H9 (cell line): ENCODE data around the gene DPF3. TPM values are rescaled to one million over a fixed set of nuclear protein-coding genes. Genes with fewer than 3 reads are reported as not detected.

Experiments
- DNase-seq: peaks from one replicate; pipeline ENCODE4 v3.0.0-alpha.2; 2017
- H2AFZ ChIP-seq: one replicate; pipeline ENCODE4 v1.6.1; 2013; ENCODE audit warnings: mild to moderate bottlenecking, low read length, control low read depth, moderate library complexity
- H2AK5ac ChIP-seq: 2 replicates; pipeline ENCODE4 v1.6.1; 2013; ENCODE audit warnings: low read length, control low read depth, mixed read lengths; ENCODE audit not compliant: insufficient read length
- H2BK120ac ChIP-seq: one replicate; pipeline ENCODE4 v1.6.1; 2013; ENCODE audit warnings: low read depth, mild to moderate bottlenecking, low read length, control low read depth, inconsistent platforms; ENCODE audit not compliant: poor library complexity, severe bottlenecking
- H2BK12ac ChIP-seq: 2 replicates; pipeline ENCODE4 v1.6.1; 2013; ENCODE audit warnings: low read length, control low read depth, mixed read lengths, low read depth; ENCODE audit not compliant: insufficient read length
- H2BK15ac ChIP-seq: 2 replicates; pipeline ENCODE4 v1.6.1; 2013; ENCODE audit warnings: low read depth, low read length, control low read depth
- H2BK20ac ChIP-seq: one replicate; pipeline ENCODE4 v1.6.1; 2013; ENCODE audit warnings: low read depth, mild to moderate bottlenecking, low read length, control low read depth, inconsistent platforms; ENCODE audit not compliant: poor library complexity, severe bottlenecking
- H2BK5ac ChIP-seq: 2 replicates; pipeline ENCODE4 v1.6.1; 2013; ENCODE audit warnings: low read length, control low read depth, mixed read lengths; ENCODE audit not compliant: insufficient read length
- H3K14ac ChIP-seq: 2 replicates; pipeline ENCODE4 v1.6.1; 2013; ENCODE audit warnings: low read length, control low read depth; ENCODE audit not compliant: insufficient read depth
- H3K18ac ChIP-seq: 2 replicates; pipeline ENCODE4 v1.6.1; 2013; ENCODE audit warnings: low read depth, mild to moderate bottlenecking, mixed read lengths, low read length, control low read depth; ENCODE audit not compliant: insufficient read length
- H3K23ac ChIP-seq: 2 replicates; pipeline ENCODE4 v1.6.1; 2013; ENCODE audit warnings: low read length, control low read depth, mixed read lengths, low read depth; ENCODE audit not compliant: insufficient read length
- H3K23me2 ChIP-seq: 2 replicates; pipeline ENCODE4 v1.6.1; 2013; ENCODE audit warnings: low read depth, mild to moderate bottlenecking, mixed read lengths, low read length, control low read depth; ENCODE audit not compliant: insufficient read length, poor library complexity, severe bottlenecking
- H3K27ac ChIP-seq: 2 replicates; pipeline ENCODE4 v1.5.1; 2013; ENCODE audit warnings: low read length, control low read depth, mixed read lengths, low read depth; ENCODE audit not compliant: insufficient read length
- H3K27me3 ChIP-seq: 2 replicates; pipeline ENCODE4 v1.6.1; 2013; ENCODE audit warnings: low read length, control low read depth, inconsistent platforms; ENCODE audit not compliant: insufficient read depth
- H3K4ac ChIP-seq: 2 replicates; pipeline ENCODE4 v1.6.1; 2013; ENCODE audit warnings: low read depth, mild to moderate bottlenecking, control low read depth, inconsistent platforms, low read length, moderate library complexity
- H3K4me1 ChIP-seq: 2 replicates; pipeline ENCODE4 v1.6.1; 2013; ENCODE audit warnings: low read length, control low read depth, inconsistent platforms; ENCODE audit not compliant: insufficient read depth
- H3K4me2 ChIP-seq: 2 replicates; pipeline ENCODE4 v1.6.1; 2013; ENCODE audit warnings: low read length, control low read depth, mixed read lengths; ENCODE audit not compliant: insufficient read length, insufficient read depth
- H3K56ac ChIP-seq: 2 replicates; pipeline ENCODE4 v1.6.1; 2013; ENCODE audit warnings: low read depth, mild to moderate bottlenecking, mixed read lengths, low read length, control low read depth; ENCODE audit not compliant: insufficient read length
- H3K79me1 ChIP-seq: 2 replicates; pipeline ENCODE4 v1.6.1; 2013; ENCODE audit warnings: low read depth, mild to moderate bottlenecking, moderate library complexity, low read length, control low read depth, inconsistent platforms; ENCODE audit not compliant: insufficient read depth, poor library complexity, severe bottlenecking
- H3K79me2 ChIP-seq: 2 replicates; pipeline ENCODE4 v1.6.1; 2013; ENCODE audit warnings: low read length, control low read depth, inconsistent platforms; ENCODE audit not compliant: insufficient read depth
- H3K9ac ChIP-seq: 2 replicates; pipeline ENCODE4 v1.6.1; 2013; ENCODE audit warnings: low read length, control low read depth, mixed read lengths; ENCODE audit not compliant: insufficient read length; ENCODE audit errors: extremely low read depth
- H3K9me3 ChIP-seq: one replicate; pipeline ENCODE4 v1.6.1; 2013; ENCODE audit warnings: low read depth, low read length, inconsistent platforms; ENCODE audit not compliant: control insufficient read depth
- H3T11ph ChIP-seq: one replicate; pipeline ENCODE4 v1.6.1; 2013; ENCODE audit warnings: mild to moderate bottlenecking, low read length, control low read depth, inconsistent platforms
- H4K20me1 ChIP-seq: one replicate; pipeline ENCODE4 v1.6.1; 2013; ENCODE audit not compliant: control insufficient read depth, insufficient read length, insufficient read depth
- H4K5ac ChIP-seq: 2 replicates; pipeline ENCODE4 v1.6.1; 2013; ENCODE audit warnings: low read depth, mild to moderate bottlenecking, mixed read lengths, low read length, control low read depth; ENCODE audit not compliant: insufficient read length
- H4K8ac ChIP-seq: replicated peaks from 2 replicates; pipeline ENCODE4 v1.6.1; 2013; ENCODE audit warnings: low read length, control low read depth, mixed read lengths, low read depth; ENCODE audit not compliant: insufficient read length
- H4K91ac ChIP-seq: 2 replicates; pipeline ENCODE4 v1.6.1; 2013; ENCODE audit warnings: low read depth, mild to moderate bottlenecking, moderate library complexity, mixed read lengths, low read length, control low read depth; ENCODE audit not compliant: insufficient read length
- H3K27ac Mint-ChIP-seq, 3 experiments: 2 replicates in 2 of 3; 3 replicates in 1 of 3; pipeline ENCODE4 v1.8.0; 2020 to 2021; ENCODE audit warnings: mixed read lengths in 3 of 3, mild to moderate bottlenecking in 1 of 3, moderate library complexity in 1 of 3
- H3K27me3 Mint-ChIP-seq: 2 replicates; pipeline ENCODE4 v1.8.0; 2021; ENCODE audit warnings: low read depth, mild to moderate bottlenecking, moderate library complexity, mixed read lengths
- H3K36me3 Mint-ChIP-seq, 3 experiments: 2 replicates in 2 of 3; 3 replicates in 1 of 3; pipeline ENCODE4 v1.8.0; 2020 to 2021; ENCODE audit warnings: low read depth in 3 of 3, mixed read lengths in 3 of 3; ENCODE audit not compliant: insufficient read depth in 1 of 3
- H3K4me1 Mint-ChIP-seq, 2 experiments: 2 replicates each; pipeline ENCODE4 v1.8.0; 2020; ENCODE audit warnings: mixed read lengths in 2 of 2
- H3K4me3 Mint-ChIP-seq, 2 experiments: 2 replicates in 1 of 2; 3 replicates in 1 of 2; pipeline ENCODE4 v1.8.0; 2020 to 2021; ENCODE audit warnings: mild to moderate bottlenecking in 2 of 2, mixed read lengths in 2 of 2, moderate library complexity in 1 of 2
- H3K9me3 Mint-ChIP-seq, 2 experiments: 2 replicates in 1 of 2; 3 replicates in 1 of 2; pipeline ENCODE4 v1.8.0; 2020; ENCODE audit warnings: mild to moderate bottlenecking in 2 of 2, mixed read lengths in 2 of 2, moderate library complexity in 1 of 2
- CTCF ChIP-seq: fragments of 200-600 bp; sonication (generic); conservative IDR thresholded peaks from 3 replicates; pipeline ENCODE4 v1.8.0; 2021; ENCODE audit warnings: antibody characterized with exemption, mild to moderate bottlenecking
- WGBS: extraction: QIAGEN DNeasy Blood & Tissue Kit; methylation state at CpG from one replicate; pipeline ENCODE4 v1.1.7; 2013; ENCODE audit warnings: missing lambda C conversion rate, low lambda C conversion rate, mixed read lengths; ENCODE audit not compliant: insufficient read length; ENCODE audit errors: extremely low coverage; 5-methylcytosine and 5-hydroxymethylcytosine counted together
- total RNA-seq: library from RNA; stranded (reverse); gene quantifications from 2 replicates; pipeline ENCODE4 v1.2.1, GENCODE V29; 2021

DPF3 gene
- total RNA-seq, 1 experiment from 2014 or later = not detected

GRCh38 chr14:72894623-72895378, 900 bp upstream of the DPF3 start:
- Histone ChIP-seq H3K56ac (no peak overlapping the region), H3K23me2 (peaks cover 25% of the 10 kb centered on the region), H2AK5ac (no peak overlapping the region), H3K4me1 (peaks cover 3% of the 10 kb centered on the region; the same call in 1 of the 2 replicates), H3K27me3 (peaks cover 38% of the 10 kb centered on the region), H3K9me3 (no peaks in the 10 kb centered on the region), H3K27ac (no peak overlapping the region), H3K4ac (no peak overlapping the region), H4K91ac (no peak overlapping the region), H2BK12ac (no peak overlapping the region), H4K20me1 (no peaks in the 10 kb centered on the region), H2BK5ac (no peak overlapping the region), H3T11ph (no peak overlapping the region), H2AFZ (no peak overlapping the region), H3K4me2 (peak overlapping the region; percentile 90), H4K8ac (no peak overlapping the region), H4K5ac (no peak overlapping the region), H3K23ac (no peak overlapping the region), H3K79me1 (no peaks in the 10 kb centered on the region), H3K14ac (no peak overlapping the region; the same call in 1 of the 2 replicates), H2BK120ac (no peak overlapping the region), H2BK20ac (no peak overlapping the region), H3K18ac (no peak overlapping the region), H2BK15ac (no peak overlapping the region), H3K9ac (no peak overlapping the region), H3K79me2 (no peaks in the 10 kb centered on the region)
- TF ChIP-seq CTCF = no peak
- peak; percentile 59 for DNase-seq
- H3K9me3 Mint-ChIP-seq = no peaks in the 10 kb centered on the region
- H3K27ac Mint-ChIP-seq = no peak overlapping the region
- peaks cover 89% of the 10 kb centered on the region for H3K27me3 Mint-ChIP-seq
- H3K4me3 Mint-ChIP-seq = peak overlapping the region; percentile 67 to 89
- H3K36me3 Mint-ChIP-seq = peaks cover 0 to 1% (median 0%) of the 10 kb centered on the region in 3 experiments; a peak in 1 of 7 replicates
- WGBS = no CpG with 5 or more reads among the region's 25 CpGs
- peaks cover 38% of the 10 kb centered on the region in 2 experiments for H3K4me1 Mint-ChIP-seq
